Naive B cell (primary cell): ENCODE results near the gene LRRC4C. TPM values are rescaled to one million over a fixed set of nuclear protein-coding genes. Genes with fewer than 3 reads are reported as not detected.

Experiments used
- ATAC-seq, 2 donors: fragments of 150-1000 bp; cut with Tn5 transposase; 2 replicates each; pipeline ENCODE4 v1.10.0; 2021; ENCODE audit warnings: low read depth in 2 of 2, mild to moderate bottlenecking in 2 of 2, moderate library complexity in 2 of 2
- DNase-seq: peaks from one replicate; pipeline ENCODE4 v3.0.0; 2022
- H3K27ac Mint-ChIP-seq, 6 donors: one replicate each; pipeline ENCODE4 v1.8.0; 2020 to 2022; ENCODE audit warnings: mild to moderate bottlenecking in 6 of 6, mixed read lengths in 6 of 6, moderate library complexity in 5 of 6, inconsistent platforms in 2 of 6
- H3K27me3 Mint-ChIP-seq, 3 donors: one replicate each; pipeline ENCODE4 v1.8.0; 2021 to 2022; ENCODE audit warnings: mixed read lengths in 3 of 3, mild to moderate bottlenecking in 1 of 3
- H3K36me3 Mint-ChIP-seq, 2 donors: one replicate each; pipeline ENCODE4 v1.8.0; 2020 to 2022; ENCODE audit warnings: mixed read lengths in 2 of 2, inconsistent platforms in 1 of 2, mild to moderate bottlenecking in 1 of 2
- H3K4me1 Mint-ChIP-seq, 3 donors: one replicate each; pipeline ENCODE4 v1.8.0; 2020 to 2022; ENCODE audit warnings: mixed read lengths in 3 of 3, inconsistent platforms in 1 of 3, mild to moderate bottlenecking in 1 of 3, moderate library complexity in 1 of 3
- H3K4me3 Mint-ChIP-seq, 8 donors: one replicate each; pipeline ENCODE4 v1.8.0; 2020 to 2022; ENCODE audit warnings: mild to moderate bottlenecking in 8 of 8, mixed read lengths in 8 of 8, moderate library complexity in 8 of 8, inconsistent platforms in 2 of 8
- H3K9me3 Mint-ChIP-seq, 7 donors: one replicate each; pipeline ENCODE4 v1.8.0; 2020 to 2022; ENCODE audit warnings: mixed read lengths in 7 of 7, mild to moderate bottlenecking in 5 of 7, inconsistent platforms in 2 of 7, moderate library complexity in 1 of 7
- polyA plus RNA-seq, 6 donors: library from polyadenylated mRNA; unstranded; fragments of 300-500 nt; fragmentation: Illumina TruSeq; gene quantifications; one replicate each; pipeline ENCODE4 v1.2.3, GENCODE V29; 2021; ENCODE audit warnings: low read depth in 6 of 6

Gene LRRC4C
- polyA plus RNA-seq, 6 donors from 2014 or later, result not detected

DNA sequence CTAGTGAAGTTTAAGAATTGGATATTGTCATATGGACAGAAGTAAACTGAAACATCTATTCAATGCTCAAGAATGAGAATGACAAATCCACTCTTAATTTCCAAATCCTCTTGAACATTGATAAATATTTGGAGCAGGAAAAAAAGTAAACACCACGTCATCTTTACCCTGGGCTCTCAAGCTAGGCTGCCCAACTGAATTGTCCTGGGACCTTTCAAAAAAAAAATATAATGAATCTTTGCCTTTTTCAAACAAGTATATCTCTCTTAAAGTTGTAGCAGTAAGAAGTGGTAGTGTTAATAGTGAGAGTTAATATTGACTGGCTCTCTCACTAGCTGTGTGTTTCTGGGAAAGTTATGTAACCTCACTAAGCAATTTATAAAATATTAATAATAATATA is 374.3 kb downstream of the LRRC4C start:
- no peak overlapping the region for H3K27ac Mint-ChIP-seq
- H3K36me3 Mint-ChIP-seq, result no peaks in the 10 kb centered on the region
- H3K4me1 Mint-ChIP-seq, result no peaks in the 10 kb centered on the region
- H3K27me3 Mint-ChIP-seq, result no peaks in the 10 kb centered on the region
- DNase-seq (no peak), ATAC-seq (no peak)
- no peak overlapping the region for H3K4me3 Mint-ChIP-seq
- peaks cover 0 to 6% (median 3%) of the 10 kb centered on the region in 7 donors for H3K9me3 Mint-ChIP-seq

DNA sequence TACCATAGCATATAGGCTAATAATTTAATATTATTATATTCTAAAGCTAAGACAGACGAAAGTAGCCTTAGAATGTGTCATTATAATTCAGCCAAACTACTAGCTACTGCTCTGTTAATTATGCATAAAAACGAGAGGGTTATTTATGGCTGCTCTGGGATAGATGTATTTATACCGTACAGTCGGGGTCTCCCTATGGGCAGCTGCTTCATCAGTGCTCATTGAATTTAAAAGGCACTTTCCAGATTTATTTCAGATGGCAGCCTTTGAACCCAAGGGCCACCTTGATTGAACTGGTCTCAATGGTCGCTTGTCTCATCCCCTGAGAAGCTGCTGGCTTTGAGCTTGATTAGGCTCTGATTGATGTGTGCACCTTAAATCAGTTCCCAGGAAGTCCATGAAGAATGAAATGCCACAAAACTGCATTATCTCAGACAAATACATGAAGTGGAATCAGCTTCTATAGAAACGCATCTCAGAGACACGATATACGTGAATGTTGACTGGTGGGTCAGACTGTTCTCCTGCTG is 377.6 kb downstream of the LRRC4C start:
- no peaks in the 10 kb centered on the region for H3K27me3 Mint-ChIP-seq
- no peak overlapping the region for H3K4me3 Mint-ChIP-seq
- DNase-seq (no peak), ATAC-seq (no peak)
- H3K9me3 Mint-ChIP-seq, result peaks cover 0 to 9% (median 3%) of the 10 kb centered on the region in 7 donors
- no peak overlapping the region for H3K27ac Mint-ChIP-seq
- no peaks in the 10 kb centered on the region for H3K4me1 Mint-ChIP-seq
- H3K36me3 Mint-ChIP-seq, result no peaks in the 10 kb centered on the region

DNA sequence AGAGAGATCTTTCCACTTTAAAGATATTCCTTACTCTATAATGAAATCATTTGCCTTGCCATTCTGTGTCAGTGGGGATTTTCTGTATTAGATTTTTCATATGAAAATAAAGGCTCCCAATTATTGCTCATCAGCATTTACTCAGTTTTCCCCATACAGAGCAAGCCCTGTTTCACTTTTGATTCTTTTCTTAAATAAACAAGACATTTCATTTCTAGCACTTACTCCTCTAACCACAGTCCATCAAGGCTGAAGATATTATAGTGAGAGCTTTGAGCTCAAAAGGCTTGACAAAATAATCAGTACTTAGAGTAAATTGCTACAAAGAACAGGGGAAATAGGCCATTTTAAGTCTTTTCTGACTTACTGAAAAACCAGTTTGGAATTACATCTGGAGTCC is 385.1 kb downstream of the LRRC4C start:
- H3K4me3 Mint-ChIP-seq, result no peak overlapping the region
- no peaks in the 10 kb centered on the region for H3K27me3 Mint-ChIP-seq
- H3K36me3 Mint-ChIP-seq, result no peaks in the 10 kb centered on the region
- no peak overlapping the region for H3K27ac Mint-ChIP-seq
- peaks cover 5 to 21% (median 9%) of the 10 kb centered on the region in 7 donors for H3K9me3 Mint-ChIP-seq
- ATAC-seq, result no peak
- no peaks in the 10 kb centered on the region for H3K4me1 Mint-ChIP-seq
- DNase-seq, result no peak

DNA sequence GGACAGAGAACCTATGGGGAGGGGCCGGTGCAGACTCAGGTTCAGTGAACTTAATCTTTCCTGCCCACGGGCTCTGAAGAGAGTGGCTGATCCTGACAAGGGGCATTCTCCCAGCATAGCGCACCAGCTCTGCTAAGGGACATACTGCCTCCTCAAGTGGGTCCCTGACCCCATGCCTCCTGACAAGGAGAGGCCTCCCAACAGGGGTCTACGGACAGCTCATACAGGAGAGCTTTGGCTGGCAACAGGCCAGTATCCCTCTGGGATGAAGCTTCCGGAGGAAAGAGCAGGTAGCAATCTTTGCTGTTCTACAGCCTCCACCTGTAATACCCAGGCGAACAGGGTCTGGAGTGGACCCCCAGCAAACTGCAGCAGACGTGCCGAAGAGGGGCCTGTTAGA is 394.0 kb downstream of the LRRC4C start:
- H3K9me3 Mint-ChIP-seq, result peaks cover 5 to 29% (median 13%) of the 10 kb centered on the region in 7 donors
- H3K27ac Mint-ChIP-seq, result no peak overlapping the region
- peaks cover 0 to 8% of the 10 kb centered on the region in 2 donors for H3K36me3 Mint-ChIP-seq
- no peaks in the 10 kb centered on the region for H3K27me3 Mint-ChIP-seq
- H3K4me3 Mint-ChIP-seq, result no peak overlapping the region
- H3K4me1 Mint-ChIP-seq, result no peaks in the 10 kb centered on the region
- ATAC-seq, result no peak
- no peak for DNase-seq

DNA sequence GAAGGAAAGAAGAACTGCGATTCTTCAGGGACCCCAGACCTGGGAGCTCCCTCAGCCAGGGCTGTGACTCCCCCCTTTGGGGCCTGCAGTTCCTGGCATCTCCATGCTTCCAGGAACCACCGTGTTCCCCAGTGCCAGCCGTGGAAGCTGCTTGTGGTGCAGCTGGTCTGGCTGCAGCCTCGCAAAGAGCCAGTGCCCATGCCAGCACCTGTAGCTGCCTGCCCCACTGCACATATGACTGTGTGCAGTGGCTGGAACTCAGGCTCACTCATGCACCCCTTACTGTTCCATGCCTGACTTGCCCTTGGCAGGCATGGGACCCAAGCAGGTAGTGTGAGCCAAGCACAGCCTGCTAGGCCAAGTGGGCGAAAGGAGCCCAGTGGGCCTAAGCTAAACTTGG is 401.3 kb downstream of the LRRC4C start:
- no peak overlapping the region for H3K27ac Mint-ChIP-seq
- no peak overlapping the region for H3K4me3 Mint-ChIP-seq
- ATAC-seq, result no peak
- no peaks in the 10 kb centered on the region for H3K4me1 Mint-ChIP-seq
- no peak for DNase-seq
- H3K27me3 Mint-ChIP-seq, result no peaks in the 10 kb centered on the region
- no peaks in the 10 kb centered on the region for H3K36me3 Mint-ChIP-seq
- peaks cover 0 to 16% (median 2%) of the 10 kb centered on the region in 7 donors for H3K9me3 Mint-ChIP-seq

DNA sequence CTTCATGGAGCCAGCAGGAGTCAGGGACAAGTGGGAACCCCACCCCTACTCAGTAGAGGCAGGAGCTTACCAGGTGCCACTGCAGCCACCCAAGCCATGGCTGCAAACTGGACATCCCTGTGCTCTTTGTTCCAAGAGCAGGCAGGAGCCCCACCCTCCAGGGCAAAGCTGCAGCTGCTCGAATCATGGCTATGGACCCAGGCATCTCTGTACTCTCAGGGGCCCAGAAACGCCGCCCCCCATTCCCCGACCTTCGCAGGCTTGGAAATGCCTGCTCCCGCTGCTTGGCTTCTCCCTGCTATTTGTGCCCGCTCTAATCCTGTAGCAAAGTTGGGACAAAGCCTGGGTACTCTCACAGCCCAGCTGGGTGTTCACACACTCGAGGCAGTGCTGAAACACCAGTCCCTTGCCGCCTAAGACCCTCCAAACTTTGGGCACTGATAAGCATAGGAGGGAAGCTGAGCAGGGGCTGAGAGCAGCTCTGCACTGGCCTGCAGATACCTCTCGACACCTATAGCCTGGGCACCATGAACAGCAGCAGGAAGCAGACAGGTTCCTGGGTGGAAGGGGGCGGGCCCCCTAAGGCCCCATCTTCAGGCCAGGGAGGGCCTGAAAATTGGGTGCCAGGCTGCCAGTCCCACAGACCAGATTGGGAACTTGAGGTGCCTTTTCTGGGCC is 402.4 kb downstream of the LRRC4C start:
- Mint-ChIP-seq H3K4me3 (no peak overlapping the region), H3K36me3 (no peaks in the 10 kb centered on the region), H3K4me1 (no peaks in the 10 kb centered on the region), H3K9me3 (peaks cover 0 to 14% (median 2%) of the 10 kb centered on the region in 7 donors), H3K27me3 (no peaks in the 10 kb centered on the region), H3K27ac (no peak overlapping the region)
- no peak for ATAC-seq
- no peak for DNase-seq

DNA sequence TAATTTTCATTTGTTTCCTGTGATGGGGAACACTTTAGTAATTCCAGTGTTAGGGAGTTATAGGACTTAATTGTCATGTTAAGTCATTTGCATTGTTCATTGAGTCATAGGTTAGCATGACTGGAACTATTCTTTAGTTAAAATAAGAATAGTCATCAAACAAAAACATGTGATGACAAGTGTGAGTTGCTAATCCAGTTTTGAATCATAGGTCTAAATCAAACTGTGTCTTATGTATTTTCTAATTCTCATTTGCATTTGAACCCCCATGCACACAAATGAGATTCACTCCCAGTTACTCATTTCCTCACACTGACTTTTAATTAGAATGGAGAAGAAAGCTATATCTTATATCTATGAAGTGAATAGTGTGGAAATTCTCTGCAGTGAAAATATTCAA is 405.6 kb downstream of the LRRC4C start:
- ATAC-seq, result no peak

DNA sequence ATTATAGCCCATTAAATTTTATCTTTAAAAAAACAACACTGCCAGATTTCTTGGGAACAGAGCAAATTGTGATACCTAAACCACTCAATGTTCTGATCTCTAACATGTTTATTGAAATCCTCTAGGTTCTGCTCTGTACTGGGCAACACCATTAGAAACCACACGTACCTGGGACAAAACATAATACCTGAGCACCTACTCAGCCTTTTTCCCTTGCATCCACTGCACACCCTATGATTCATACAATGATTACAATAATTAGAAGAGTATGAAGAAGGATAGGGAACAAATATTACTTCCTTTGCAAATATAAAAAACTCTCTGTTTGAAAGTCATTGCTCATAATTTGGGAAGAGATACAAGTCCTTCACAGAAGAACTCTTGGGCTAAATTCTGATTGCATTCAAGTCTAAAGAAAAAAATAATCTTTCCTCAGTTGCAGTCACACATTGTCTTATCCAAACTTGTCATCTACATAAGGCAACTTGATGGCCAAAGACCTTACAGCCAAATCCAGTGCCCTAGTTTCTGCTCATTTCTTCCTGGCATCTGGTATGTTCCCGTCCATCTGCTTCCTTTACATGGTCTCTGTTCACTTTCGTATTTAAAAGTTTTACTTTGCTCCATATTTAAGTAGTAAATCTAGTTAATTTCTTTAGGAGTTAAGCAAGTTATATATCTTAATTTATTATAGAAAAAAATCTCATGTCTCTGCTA is 407.4 kb downstream of the LRRC4C start:
- no peaks in the 10 kb centered on the region for H3K27me3 Mint-ChIP-seq
- H3K36me3 Mint-ChIP-seq, result no peaks in the 10 kb centered on the region
- no peak overlapping the region for H3K27ac Mint-ChIP-seq
- H3K9me3 Mint-ChIP-seq, result peaks cover 0 to 17% (median 3%) of the 10 kb centered on the region in 7 donors
- no peak for DNase-seq
- H3K4me3 Mint-ChIP-seq, result no peak overlapping the region
- no peaks in the 10 kb centered on the region for H3K4me1 Mint-ChIP-seq
- ATAC-seq, result no peak

More for the DNA sequence above, 405.6 kb downstream of the LRRC4C start:
- Mint-ChIP-seq H3K36me3 (no peaks in the 10 kb centered on the region), H3K27ac (no peak overlapping the region), H3K9me3 (peaks cover 0 to 13% (median 3%) of the 10 kb centered on the region in 7 donors), H3K4me3 (no peak overlapping the region), H3K4me1 (no peaks in the 10 kb centered on the region), H3K27me3 (no peaks in the 10 kb centered on the region)
- no peak for DNase-seq

DNA sequence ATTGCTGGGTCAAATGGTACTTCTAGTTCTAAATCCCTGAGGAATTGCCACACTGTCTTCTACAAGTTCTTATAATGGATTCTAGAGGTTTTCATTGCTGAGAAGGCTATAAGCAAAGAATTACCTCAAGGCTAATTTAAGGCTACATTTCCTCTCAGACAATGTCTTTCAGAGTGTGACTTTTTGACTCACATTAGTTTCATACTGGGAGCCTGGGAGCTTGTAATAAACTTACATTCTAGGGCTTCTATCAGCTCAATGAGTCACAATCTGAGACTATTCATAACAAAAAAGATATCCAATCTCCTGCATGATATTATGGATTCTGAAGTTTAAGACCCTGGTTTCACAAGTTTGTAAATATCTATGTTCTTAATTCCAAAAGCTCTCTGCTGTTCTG is 408.7 kb downstream of the LRRC4C start:
- Mint-ChIP-seq H3K27me3 (no peaks in the 10 kb centered on the region), H3K4me3 (no peak overlapping the region), H3K4me1 (no peaks in the 10 kb centered on the region), H3K36me3 (no peaks in the 10 kb centered on the region), H3K9me3 (peaks cover 0 to 17% (median 2%) of the 10 kb centered on the region in 7 donors), H3K27ac (no peak overlapping the region)
- DNase-seq (no peak), ATAC-seq (no peak)

DNA sequence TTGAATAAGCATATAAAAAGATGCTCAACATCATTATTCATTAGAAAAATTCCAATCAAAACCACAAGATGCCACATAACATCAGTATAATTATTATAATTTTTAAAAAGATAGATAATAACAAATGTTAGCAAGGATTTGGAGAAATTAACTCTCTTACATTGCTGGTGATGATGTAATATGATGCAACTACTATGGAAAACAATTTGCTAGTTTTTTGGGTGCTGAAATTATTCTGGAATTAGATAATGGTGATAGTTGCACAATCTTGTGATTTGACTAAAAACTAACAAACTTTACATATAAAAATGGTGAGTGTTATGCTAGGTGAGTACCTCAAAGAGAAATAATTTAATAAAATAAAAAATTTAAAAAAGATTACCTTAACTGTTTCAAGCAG is 412.2 kb downstream of the LRRC4C start:
- no peak overlapping the region for H3K4me3 Mint-ChIP-seq
- DNase-seq (no peak), ATAC-seq (no peak)
- no peak overlapping the region for H3K27ac Mint-ChIP-seq
- H3K4me1 Mint-ChIP-seq, result no peaks in the 10 kb centered on the region
- H3K36me3 Mint-ChIP-seq, result no peaks in the 10 kb centered on the region
- H3K27me3 Mint-ChIP-seq, result no peaks in the 10 kb centered on the region
- H3K9me3 Mint-ChIP-seq, result peaks cover 0 to 13% (median 2%) of the 10 kb centered on the region in 7 donors

DNA sequence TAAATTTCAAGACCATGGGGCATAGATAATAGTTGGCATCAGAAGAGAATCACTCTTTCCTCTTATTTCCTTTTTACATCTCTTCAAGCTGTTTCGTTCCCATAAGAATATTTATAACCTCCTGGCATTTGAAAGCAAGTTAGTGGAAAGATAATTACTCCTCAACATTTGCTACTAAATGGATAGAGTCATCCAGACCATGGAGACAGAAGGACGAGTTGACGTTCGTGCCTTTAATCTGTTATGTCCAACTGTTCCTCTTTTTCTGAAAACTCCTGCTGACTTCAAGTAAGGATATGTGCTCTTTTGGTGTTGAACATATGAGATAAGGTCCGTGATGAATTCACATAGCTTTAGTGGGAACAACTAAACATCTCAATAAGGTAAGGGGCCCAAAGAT is 414.2 kb downstream of the LRRC4C start:
- H3K36me3 Mint-ChIP-seq, result no peaks in the 10 kb centered on the region
- no peaks in the 10 kb centered on the region for H3K4me1 Mint-ChIP-seq
- no peaks in the 10 kb centered on the region for H3K27me3 Mint-ChIP-seq
- no peak overlapping the region for H3K27ac Mint-ChIP-seq
- H3K4me3 Mint-ChIP-seq, result no peak overlapping the region
- DNase-seq (no peak), ATAC-seq (no peak)
- peaks cover 0 to 9% (median 2%) of the 10 kb centered on the region in 7 donors for H3K9me3 Mint-ChIP-seq

DNA sequence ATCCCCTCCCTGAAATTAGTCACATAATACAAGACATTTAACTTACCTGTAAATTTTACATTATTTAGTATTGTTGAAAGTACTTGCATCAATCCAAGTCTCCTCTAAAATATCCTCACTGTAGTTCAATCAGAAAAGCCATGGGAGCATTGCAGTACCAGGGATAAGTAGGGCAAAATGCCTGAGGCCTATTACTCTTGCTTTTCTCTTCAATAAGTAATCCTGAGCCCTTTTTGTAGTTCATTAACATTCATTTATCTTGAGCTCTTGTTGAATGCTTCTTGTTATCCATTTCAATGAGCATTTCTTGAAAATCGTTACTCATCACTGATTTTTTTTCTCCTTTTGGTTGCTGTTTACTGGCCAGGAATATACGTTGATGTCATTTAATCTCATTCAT is 414.7 kb downstream of the LRRC4C start:
- DNase-seq (no peak), ATAC-seq (no peak)
- no peaks in the 10 kb centered on the region for H3K27me3 Mint-ChIP-seq
- H3K27ac Mint-ChIP-seq, result no peak overlapping the region
- no peaks in the 10 kb centered on the region for H3K4me1 Mint-ChIP-seq
- H3K36me3 Mint-ChIP-seq, result no peaks in the 10 kb centered on the region
- no peak overlapping the region for H3K4me3 Mint-ChIP-seq
- H3K9me3 Mint-ChIP-seq, result peaks cover 0 to 15% (median 2%) of the 10 kb centered on the region in 7 donors

DNA sequence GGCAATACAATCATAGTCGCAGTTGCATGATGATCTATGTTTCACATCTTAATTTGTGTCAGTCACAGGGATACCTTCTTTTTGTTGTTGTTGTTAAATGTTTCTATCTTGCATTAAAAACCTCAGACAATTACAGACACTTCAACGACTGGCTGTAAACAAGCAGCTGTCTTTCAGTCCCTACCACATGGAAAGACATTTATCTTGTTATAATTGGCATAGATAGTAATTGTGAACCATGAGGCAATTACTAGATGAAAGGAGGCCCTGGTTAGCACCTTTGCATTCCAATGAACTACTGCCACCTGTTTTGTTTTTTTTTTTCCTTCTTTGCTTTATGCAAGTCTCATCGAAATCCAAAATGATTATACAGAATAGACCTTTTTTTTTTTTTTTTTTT is 416.8 kb downstream of the LRRC4C start:
- DNase-seq (no peak), ATAC-seq (no peak)
- no peaks in the 10 kb centered on the region for H3K4me1 Mint-ChIP-seq
- H3K27ac Mint-ChIP-seq, result no peak overlapping the region
- H3K27me3 Mint-ChIP-seq, result no peaks in the 10 kb centered on the region
- no peaks in the 10 kb centered on the region for H3K36me3 Mint-ChIP-seq
- H3K4me3 Mint-ChIP-seq, result no peak overlapping the region
- peaks cover 0 to 11% (median 2%) of the 10 kb centered on the region in 7 donors for H3K9me3 Mint-ChIP-seq

DNA sequence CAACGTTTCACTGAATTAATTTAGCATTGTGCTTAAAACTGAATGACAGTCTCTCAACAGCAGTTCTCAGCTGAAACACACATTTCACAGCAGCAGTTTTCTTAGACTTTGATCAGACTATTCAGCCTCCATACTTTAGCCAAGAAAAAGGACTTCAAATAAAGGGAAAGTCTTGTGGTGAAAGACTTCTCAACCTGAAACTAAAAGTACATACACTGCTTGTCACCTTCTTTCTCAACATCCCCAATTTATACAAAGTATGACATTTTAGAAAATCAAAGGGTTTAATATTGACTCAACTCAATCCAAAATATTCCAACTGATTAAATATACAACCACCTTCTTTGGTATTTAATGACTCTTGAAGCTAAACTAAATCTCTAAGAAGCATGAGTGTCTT is 419.0 kb downstream of the LRRC4C start:
- ATAC-seq, result no peak
- Mint-ChIP-seq H3K27me3 (no peaks in the 10 kb centered on the region), H3K27ac (no peak overlapping the region)

More for the DNA sequence above, 419.0 kb downstream of the LRRC4C start:
- Mint-ChIP-seq H3K9me3 (peaks cover 0 to 14% (median 3%) of the 10 kb centered on the region in 7 donors), H3K4me1 (no peaks in the 10 kb centered on the region), H3K4me3 (no peak overlapping the region), H3K36me3 (no peaks in the 10 kb centered on the region)
- no peak for DNase-seq
